Stimulated activated CD8-positive, alpha-beta memory T cell treated with anti-CD3 and anti-CD28 coated beads, Interleukin-15, amount 100 ng/mL, for 48 hours (primary cell): Measurements from ENCODE around the gene COPRS.

Experiments
- DNase-seq, 2 donors: peaks; one replicate each; pipeline ENCODE4 v3.0.0-alpha.2; 2020; ENCODE audit warnings: low read depth in 2 of 2

The COPRS gene

DNA sequence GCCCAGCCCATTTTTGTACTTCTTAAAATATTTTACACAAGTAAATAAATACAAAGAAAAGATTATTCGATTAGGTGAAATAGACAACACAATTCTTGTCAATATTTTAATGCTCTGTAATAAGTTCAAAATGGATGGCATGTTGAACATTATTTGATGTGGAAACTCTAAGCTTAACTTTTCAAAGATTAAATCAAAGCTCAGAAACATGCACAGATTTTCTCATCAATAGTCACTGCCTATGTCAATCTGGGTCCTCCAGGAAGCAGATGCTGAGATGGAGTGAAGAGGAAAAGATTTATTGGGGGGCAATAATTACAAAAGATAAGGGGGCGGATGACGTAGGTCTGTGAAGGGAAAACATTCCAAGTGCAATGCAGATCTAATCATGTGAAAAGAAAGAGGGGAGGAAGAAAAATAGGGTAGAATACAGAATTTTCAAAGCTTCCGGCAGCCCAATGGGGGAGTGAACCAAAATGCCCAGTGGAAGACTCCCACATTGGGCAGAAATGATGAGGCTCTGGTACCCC lies 50.5 kb downstream of the COPRS start:
- DNase-seq: no peak

DNA sequence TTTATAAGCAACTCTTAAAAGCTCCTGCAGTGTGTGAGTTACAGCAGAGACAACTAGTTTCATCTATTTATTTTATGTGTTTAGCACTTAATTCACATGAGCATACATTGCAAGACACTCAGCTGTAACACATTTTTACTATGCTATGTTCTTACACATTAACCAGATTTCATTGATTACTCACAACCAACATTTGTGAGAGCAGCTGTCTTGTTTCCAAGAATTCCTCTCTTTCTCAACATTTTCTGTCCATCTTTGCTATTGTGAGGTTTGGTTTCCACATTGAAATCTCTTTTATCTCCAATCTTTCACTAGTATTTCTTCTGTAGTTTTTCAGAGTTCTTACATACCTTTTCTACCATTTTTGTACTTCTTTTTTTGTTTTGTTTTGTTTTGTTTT lies 51.2 kb downstream of the COPRS start:
- DNase-seq: no peak

DNA sequence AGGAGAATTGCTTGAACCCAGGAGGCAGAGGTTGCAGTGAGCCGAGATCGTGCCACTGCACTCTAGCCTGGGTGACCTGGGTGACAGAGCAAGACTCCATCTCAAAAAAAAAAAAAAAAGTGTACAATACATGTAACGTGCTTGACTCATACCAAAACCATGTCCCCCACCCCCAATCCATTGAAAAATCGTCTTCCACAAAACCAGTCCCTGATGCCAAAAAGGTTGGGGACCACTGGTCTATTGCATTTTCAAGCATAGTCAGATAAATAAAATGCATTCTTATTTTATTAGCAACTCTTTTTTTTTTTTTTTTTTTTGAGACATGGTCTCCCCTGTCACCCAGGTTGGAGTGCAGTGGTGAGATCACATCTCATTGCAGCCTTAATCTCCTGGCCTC lies 52.1 kb downstream of the COPRS start:
- no peak for DNase-seq

DNA sequence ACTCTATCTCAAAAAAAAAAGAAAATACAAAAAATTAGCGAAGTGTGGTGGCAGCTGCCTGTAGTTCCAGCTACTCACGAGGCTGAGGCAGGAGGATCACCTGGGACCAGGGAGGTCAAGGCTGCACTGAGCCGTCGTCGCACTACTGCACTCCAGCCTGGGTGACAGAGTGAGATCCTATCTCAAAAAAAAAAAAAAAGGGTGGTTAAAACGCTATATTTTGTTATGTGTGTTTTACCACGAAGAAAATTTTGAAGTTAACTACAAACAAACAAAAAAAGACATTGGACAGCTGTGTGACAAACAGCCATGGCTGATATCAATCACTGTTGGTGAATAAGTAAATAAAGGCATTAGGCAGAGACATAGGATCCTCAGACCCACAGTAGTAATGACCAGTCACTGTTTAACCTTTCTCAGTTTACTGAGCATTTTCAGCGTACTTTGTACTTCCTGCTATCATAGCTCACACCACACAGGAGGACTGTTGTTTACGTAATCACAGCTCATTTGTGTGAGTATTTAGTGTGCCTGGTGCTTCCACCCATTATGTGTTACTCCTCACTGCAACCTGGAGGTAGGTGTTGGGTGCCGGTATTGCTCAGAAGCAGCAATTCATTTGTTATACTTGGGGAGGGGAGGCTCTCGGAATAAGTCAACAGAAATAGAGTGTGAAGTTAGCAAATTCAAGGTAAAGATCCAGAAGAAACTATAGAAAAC lies 55.4 kb downstream of the COPRS start:
- DNase-seq: no peak

DNA sequence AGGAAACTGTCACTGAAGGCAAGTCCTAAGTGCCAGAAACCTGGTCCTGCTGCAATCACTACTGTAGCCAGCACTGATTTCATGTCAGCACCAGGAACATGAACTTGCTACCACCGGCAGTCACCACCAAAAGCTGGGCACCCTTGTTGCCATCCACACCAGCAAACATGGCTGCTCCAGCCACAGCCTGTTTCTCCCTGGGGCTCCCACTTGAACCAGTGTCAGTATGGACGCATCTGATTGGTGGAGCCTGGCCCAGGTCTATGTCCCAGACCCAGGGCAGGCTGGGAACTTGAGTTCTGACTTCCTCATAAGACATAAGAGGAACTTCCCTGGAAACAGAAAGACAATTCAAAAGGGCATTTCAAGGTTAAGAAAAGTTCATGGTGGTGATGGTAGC lies 56.5 kb downstream of the COPRS start:
- no peak for DNase-seq
